GM21447 (cell line): Measurements from ENCODE around the gene DBF4.
"Not testable (repeated sequence)": the region's sequence is repeated elsewhere in the genome, so short reads cannot be mapped to it uniquely, and the experiment has no call there.

ENCODE experiments used
- ATAC-seq: cut with Tn5 transposase; IDR thresholded peaks from one replicate; pipeline ENCODE4 v1.9.1; 2021; ENCODE audit not compliant: unreplicated experiment

Gene DBF4

GRCh38 chr7:87878208-87878735, 2.0 kb downstream of the DBF4 start:
- no peak for ATAC-seq

- no peak for ATAC-seq
These were observed 6.1 kb downstream of the DBF4 start for GRCh38 chr7:87882151-87882937.

GRCh38 chr7:87885018-87885417, 8.7 kb downstream of the DBF4 start:
- ATAC-seq, result no peak

- ATAC-seq, result no peak
These were observed 10.6 kb downstream of the DBF4 start for GRCh38 chr7:87886875-87887274.

- no peak for ATAC-seq
These were observed 19.1 kb downstream of the DBF4 start for GRCh38 chr7:87895363-87895762.

- no peak for ATAC-seq
These were observed 23.0 kb downstream of the DBF4 start for GRCh38 chr7:87899255-87899654.

- ATAC-seq, result not testable (repeated sequence)
These were observed 31.0 kb downstream of the DBF4 start for GRCh38 chr7:87907136-87907906.

GRCh38 chr7:87908814-87909213, 32.5 kb downstream of the DBF4 start:
- not testable (repeated sequence) for ATAC-seq

- ATAC-seq, result no peak
These were observed 35.8 kb downstream of the DBF4 start for GRCh38 chr7:87912121-87912520.

GRCh38 chr7:87918740-87919139, 42.4 kb downstream of the DBF4 start:
- ATAC-seq, result no peak

- no peak for ATAC-seq
These were observed 43.6 kb downstream of the DBF4 start for GRCh38 chr7:87919875-87920274.

GRCh38 chr7:87920578-87920977, 44.3 kb downstream of the DBF4 start:
- ATAC-seq, result no peak

- ATAC-seq, result not testable (repeated sequence)
These were observed 46.6 kb downstream of the DBF4 start for GRCh38 chr7:87922759-87923395.

- peak; percentile 98 for ATAC-seq
These were observed 50.5 kb downstream of the DBF4 start for GRCh38 chr7:87926581-87927461.

GRCh38 chr7:87933605-87933952, 57.3 kb downstream of the DBF4 start:
- peak; percentile 16 for ATAC-seq

- ATAC-seq, result peak; percentile 96
These were observed 57.8 kb downstream of the DBF4 start, which contains the start of gene ADAM22 for GRCh38 chr7:87933953-87934698. Gene ADAM22 (plus strand): TSS chr7:87934251. CDS start chr7:87934466, 215 bp downstream.

GRCh38 chr7:87934699-87935383, 58.5 kb downstream of the DBF4 start:
- peak; percentile 7 for ATAC-seq

- no peak for ATAC-seq
These were observed 59.1 kb downstream of the DBF4 start for GRCh38 chr7:87935384-87935706.

GRCh38 chr7:87941138-87941537, 64.8 kb downstream of the DBF4 start:
- no peak for ATAC-seq
